Frontal cortex (tissue), 4 donors: Measurements from ENCODE around the gene POLDIP2. TPM values are rescaled to one million over a fixed set of nuclear protein-coding genes. Genes with fewer than 3 reads are reported as not detected.

Experiments used
- DNase-seq, 2 donors: peaks; one replicate each; pipeline ENCODE4 v3.0.0; 2012; ENCODE audit warnings: low spot score in 2 of 2
- FAIRE-seq: peaks from 2 replicates; lab custom pipeline; 2012; peaks lifted over from hg19 to GRCh38; lab: Jason Lieb, UNC
- total RNA-seq: library from RNA; depleted of rRNA; stranded (reverse); fragments of >200 nt; gene quantifications from one replicate; pipeline ENCODE4 v1.2.3, GENCODE V29; 2014
- donor health status: control.
- donor health status: control.
- donor health status: control.

The POLDIP2 gene
- 42.0 TPM for total RNA-seq

- FAIRE-seq (no peak), DNase-seq (peak; percentile 98)
These were observed at the start of gene POLDIP2 for GRCh38 chr17:28357061-28357900. Gene POLDIP2 (minus strand): TSS chr17:28357527. CDS start chr17:28357448, 79 bp downstream.

GRCh38 chr17:28406473-28406814 lies 49.1 kb upstream of the POLDIP2 start:
- DNase-seq (no peak), FAIRE-seq (no peak)

GRCh38 chr17:28405632-28406472 lies 48.5 kb upstream of the POLDIP2 start, which contains the start of gene SLC46A1:
Gene SLC46A1 (minus strand): TSS chr17:28406212. CDS start chr17:28406114, 98 bp downstream.
- FAIRE-seq, result no peak

GRCh38 chr17:28404812-28405570 lies 47.7 kb upstream of the POLDIP2 start:
- DNase-seq, result peak in 1 of 2 donors; percentile 40
- no peak for FAIRE-seq

More at GRCh38 chr17:28405632-28406472, 48.5 kb upstream of the POLDIP2 start, which contains the start of gene SLC46A1:
- DNase-seq, result peak; percentile 69 to 76

GRCh38 chr17:28404461-28404811 lies 47.1 kb upstream of the POLDIP2 start:
- DNase-seq (no peak), FAIRE-seq (no peak)

- FAIRE-seq, result no peak
- no peak for DNase-seq
These were observed 46.7 kb upstream of the POLDIP2 start for GRCh38 chr17:28404007-28404406.

- FAIRE-seq, result no peak
- no peak for DNase-seq
These were observed 45.5 kb upstream of the POLDIP2 start for GRCh38 chr17:28402844-28403243.

DNA sequence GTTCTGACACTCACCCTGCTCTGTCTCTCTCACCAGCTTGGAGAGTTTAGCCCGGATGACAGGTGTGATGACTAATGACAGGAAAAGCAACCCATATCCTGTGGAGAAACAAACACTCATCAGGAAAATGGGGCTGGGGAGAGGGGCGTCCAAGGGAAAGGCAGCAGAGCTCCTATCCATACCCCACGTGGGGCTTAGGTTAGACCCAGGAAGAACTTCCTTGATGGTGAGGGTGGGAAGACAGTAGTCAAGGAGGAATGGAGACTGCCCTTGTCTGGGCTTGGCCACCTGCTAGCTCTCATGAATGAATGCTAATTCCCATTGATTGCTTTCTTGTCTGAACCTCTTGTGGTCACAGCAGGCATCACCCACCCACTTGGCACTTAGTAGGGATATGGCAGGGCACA lies 44.9 kb upstream of the POLDIP2 start:
- DNase-seq (no peak), FAIRE-seq (no peak)

DNA sequence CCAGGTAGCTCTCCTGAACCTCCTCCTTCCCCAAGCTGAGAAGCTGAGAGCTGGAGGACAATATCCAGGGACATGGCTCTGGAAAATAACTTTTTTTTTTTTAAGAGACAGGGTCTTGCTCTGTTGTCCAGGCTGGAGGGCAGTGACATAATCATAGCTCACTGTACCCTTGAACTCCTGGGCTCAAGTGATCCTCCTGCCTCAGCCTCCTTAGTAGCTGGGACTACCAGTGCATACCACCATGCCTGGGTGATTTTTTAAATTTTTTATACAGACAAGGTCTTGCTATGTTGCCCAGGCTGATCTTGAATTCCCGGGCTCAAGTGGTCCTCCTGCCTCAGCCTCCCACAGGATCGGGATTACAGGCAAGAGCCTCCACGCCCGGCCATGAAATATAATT lies 42.5 kb upstream of the POLDIP2 start:
- FAIRE-seq (no peak), DNase-seq (no peak)

- no peak for FAIRE-seq
These were observed 41.1 kb upstream of the POLDIP2 start for GRCh38 chr17:28398280-28398981.

DNA sequence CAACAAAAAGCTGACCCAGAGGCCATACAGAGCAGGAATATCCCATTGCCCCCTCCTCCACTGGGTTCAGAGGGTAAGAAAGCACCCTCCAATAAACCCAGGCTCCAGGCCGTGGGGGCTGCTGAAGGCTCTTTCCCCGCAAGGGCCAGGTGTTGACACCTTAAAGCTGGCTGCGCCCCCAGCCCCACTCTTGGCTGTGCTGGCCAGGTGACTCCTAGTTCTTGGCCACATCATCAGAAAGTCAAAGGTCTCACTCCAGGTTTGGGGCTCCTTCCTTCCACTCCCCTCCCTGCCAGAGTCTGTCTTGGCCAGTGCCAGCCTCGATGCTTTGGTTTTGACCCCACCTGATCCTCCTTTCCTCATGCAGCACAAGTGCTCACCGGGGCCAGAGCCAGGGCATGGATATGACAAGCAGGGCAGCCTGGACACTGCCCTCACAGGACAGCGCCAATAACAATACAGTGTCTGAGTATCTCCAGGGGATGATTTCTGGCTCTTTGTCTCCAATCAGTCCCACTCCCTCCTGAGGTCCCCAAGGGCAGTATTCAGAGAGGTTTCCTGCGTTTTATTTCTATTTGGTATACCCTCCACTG lies 40.5 kb upstream of the POLDIP2 start:
- DNase-seq, result no peak
- FAIRE-seq, result no peak

More at GRCh38 chr17:28398280-28398981, 41.1 kb upstream of the POLDIP2 start:
- DNase-seq, result no peak

DNA sequence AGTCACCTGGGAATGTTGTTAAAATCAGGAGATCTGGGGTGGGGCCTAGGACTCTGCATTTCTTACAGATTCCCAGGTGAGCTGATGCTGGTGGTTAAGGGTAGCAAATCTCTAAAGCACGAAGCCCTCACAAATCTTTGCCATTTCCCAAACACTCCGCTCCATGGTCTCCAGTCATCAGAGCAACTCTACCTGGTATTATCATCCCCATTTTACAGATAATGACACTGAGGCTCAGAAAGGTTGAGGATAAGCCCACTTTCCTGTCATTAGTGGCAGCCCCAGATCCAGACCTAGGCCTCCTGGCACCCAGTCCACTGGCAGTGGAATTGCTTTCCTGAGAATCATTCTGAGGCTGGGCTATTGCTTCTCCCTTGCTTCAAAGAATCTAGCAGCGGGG lies 39.9 kb upstream of the POLDIP2 start:
- FAIRE-seq (no peak), DNase-seq (no peak)

DNA sequence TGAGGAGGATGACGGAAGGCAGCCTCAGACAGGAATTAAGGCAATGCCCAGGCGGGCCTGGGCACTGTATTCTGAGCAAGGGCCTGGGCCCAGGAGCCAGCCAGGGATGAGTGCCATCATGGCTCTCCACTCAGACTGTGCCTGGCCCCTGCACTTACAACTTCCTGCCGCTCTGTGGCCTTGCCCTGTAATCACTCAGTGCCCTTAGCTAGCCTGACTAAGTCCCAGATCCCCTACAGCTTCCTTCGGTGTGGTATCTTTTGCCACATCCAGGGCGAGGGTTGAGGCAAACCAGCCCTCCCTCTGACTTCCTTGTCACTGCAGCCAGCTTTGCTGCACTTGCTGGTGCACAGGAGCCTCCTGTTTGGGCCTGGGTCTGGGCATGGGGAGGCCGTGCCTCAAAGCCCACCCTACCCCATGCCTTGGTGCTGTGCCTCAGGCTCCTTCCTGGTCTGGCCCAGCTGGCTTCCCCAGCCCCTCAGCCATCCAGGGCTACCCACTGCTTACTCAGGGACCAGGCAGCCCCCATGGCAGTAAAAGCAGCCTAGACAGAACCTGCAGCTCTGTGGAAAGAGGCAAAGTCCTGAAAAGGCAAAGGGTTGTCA lies 39.4 kb upstream of the POLDIP2 start:
- FAIRE-seq (no peak), DNase-seq (no peak)

GRCh38 chr17:28395968-28396367 lies 38.6 kb upstream of the POLDIP2 start:
- FAIRE-seq (no peak), DNase-seq (no peak)

DNA sequence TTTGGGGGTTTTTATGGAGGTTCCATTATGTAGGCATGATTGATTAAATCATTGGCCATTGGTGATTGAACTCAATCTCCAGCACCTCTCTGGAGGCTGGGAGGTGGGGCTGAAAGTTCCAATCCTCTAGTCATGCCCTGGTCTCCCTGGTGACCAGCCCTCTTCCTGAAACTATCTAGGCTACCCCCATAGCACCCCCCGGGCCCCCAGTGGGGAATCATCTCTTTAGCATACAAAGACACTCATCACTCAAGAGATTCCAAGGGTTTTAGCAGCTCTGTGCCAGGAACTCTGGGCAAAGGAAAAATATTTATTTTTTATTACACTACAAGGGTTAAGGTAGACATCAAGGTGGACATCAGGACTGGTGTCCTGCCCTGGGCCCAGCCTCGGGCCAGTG lies 38.1 kb upstream of the POLDIP2 start:
- FAIRE-seq, result no peak

GRCh38 chr17:28394337-28395116 lies 37.2 kb upstream of the POLDIP2 start:
- FAIRE-seq, result no peak

More for the DNA sequence above, 38.1 kb upstream of the POLDIP2 start:
- no peak for DNase-seq

DNA sequence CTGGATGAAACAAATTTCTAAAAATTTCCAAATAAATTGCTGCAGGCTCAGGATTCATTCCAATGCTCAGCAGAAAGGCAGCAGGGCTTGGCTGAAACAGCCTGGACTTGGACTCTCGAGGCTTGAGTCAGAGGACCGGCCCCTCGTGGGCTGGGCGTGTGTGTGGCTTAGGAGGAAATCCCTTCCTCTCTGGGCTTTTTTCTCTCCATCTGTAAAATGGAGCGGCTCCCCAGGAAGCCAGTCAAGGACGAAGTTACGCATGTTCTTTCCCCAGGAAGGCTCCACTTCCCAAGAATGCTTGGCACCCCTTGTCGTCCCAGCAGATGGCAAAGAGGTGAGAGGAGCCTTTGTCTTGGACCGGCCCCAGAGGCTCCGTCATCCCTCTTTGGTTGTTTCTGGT lies 35.2 kb upstream of the POLDIP2 start:
- DNase-seq (no peak), FAIRE-seq (no peak)

More at GRCh38 chr17:28394337-28395116, 37.2 kb upstream of the POLDIP2 start:
- DNase-seq, result no peak

GRCh38 chr17:28391401-28391800 lies 34.1 kb upstream of the POLDIP2 start:
- DNase-seq, result no peak
- no peak for FAIRE-seq
